Smooth muscle cell (in vitro differentiated cells): ENCODE results near the gene SLC6A5. TPM values are rescaled to one million over a fixed set of nuclear protein-coding genes. Genes with fewer than 3 reads are reported as not detected.

Experiments
- DNase-seq: peaks from one replicate; lab custom pipeline; 2025; ENCODE audit not compliant: unreplicated experiment; lab: John Stamatoyannopoulos, UW
- H2AFZ ChIP-seq: fragments of 200-600 bp; sonication (generic); 2 replicates; pipeline ENCODE4 v1.6.0; 2016; ENCODE audit warnings: antibody characterized with exemption, low read depth, mild to moderate bottlenecking
- H3F3A ChIP-seq: fragments of 200-600 bp; sonication (generic); 2 replicates; pipeline ENCODE4 v1.6.0; 2017; ENCODE audit warnings: antibody characterized with exemption, low read depth
- H3K27ac ChIP-seq: fragments of 200-600 bp; sonication (generic); 2 replicates; pipeline ENCODE4 v1.5.1; 2016; ENCODE audit warnings: low read depth, mild to moderate bottlenecking
- H3K27me3 ChIP-seq: fragments of 200-600 bp; sonication (generic); 2 replicates; pipeline ENCODE4 v1.6.1; 2016; ENCODE audit warnings: low read depth, mild to moderate bottlenecking
- H3K36me3 ChIP-seq: fragments of 200-600 bp; sonication (generic); 2 replicates; pipeline ENCODE4 v1.5.1; 2016; ENCODE audit warnings: low read depth
- H3K4me1 ChIP-seq: fragments of 200-600 bp; sonication (generic); 2 replicates; pipeline ENCODE4 v1.5.1; 2016; ENCODE audit warnings: low read depth
- H3K4me2 ChIP-seq: fragments of 200-600 bp; sonication (generic); 2 replicates; pipeline ENCODE4 v1.6.0; 2016; ENCODE audit warnings: mild to moderate bottlenecking
- H3K4me3 ChIP-seq: fragments of 200-600 bp; sonication (generic); 2 replicates; pipeline ENCODE4 v1.5.1; 2016; ENCODE audit warnings: mild to moderate bottlenecking
- H3K79me2 ChIP-seq: fragments of 200-600 bp; sonication (generic); 2 replicates; pipeline ENCODE4 v1.6.0; 2016; ENCODE audit warnings: low read depth, mild to moderate bottlenecking
- H3K9ac ChIP-seq: fragments of 200-600 bp; sonication (generic); 2 replicates; pipeline ENCODE4 v1.6.0; 2016; ENCODE audit warnings: low read depth
- H3K9me3 ChIP-seq: fragments of 200-600 bp; sonication (generic); replicated peaks from 2 replicates; pipeline ENCODE4 v1.5.1; 2016; ENCODE audit warnings: low read depth
- H4K20me1 ChIP-seq: fragments of 200-600 bp; sonication (generic); 2 replicates; pipeline ENCODE4 v1.6.0; 2016; ENCODE audit warnings: low read depth
- WGBS: methylation state at CpG from one replicate; pipeline ENCODE4 v1.1.7; 2016; ENCODE audit warnings: low lambda C conversion rate; 5-methylcytosine and 5-hydroxymethylcytosine counted together
- polyA plus RNA-seq: library from polyadenylated mRNA; unstranded; fragments of >200 nt; fragmentation: Nextera tagmentation; extraction: Ambion mirVana; gene quantifications from 2 replicates; pipeline ENCODE4 v1.2.1, GENCODE V29; 2016
- total RNA-seq: library from RNA; depleted of rRNA; stranded (reverse); fragments of >200 nt; gene quantifications from 2 replicates; pipeline ENCODE4 v1.2.3, GENCODE V29; 2014
- TF ChIP-seq, protein P1 (sequence below): fragments of 200-600 bp; sonication (generic); IDR thresholded peaks from 2 replicates; pipeline ENCODE4 v1.5.1; 2017; ENCODE audit warnings: borderline replicate concordance, mild to moderate bottlenecking, antibody characterized with exemption; ENCODE audit not compliant: insufficient read depth, poor library complexity, severe bottlenecking

SLC6A5 gene
- total and polyA plus RNA-seq, 2 experiments from 2014 or later, result not detected

DNA sequence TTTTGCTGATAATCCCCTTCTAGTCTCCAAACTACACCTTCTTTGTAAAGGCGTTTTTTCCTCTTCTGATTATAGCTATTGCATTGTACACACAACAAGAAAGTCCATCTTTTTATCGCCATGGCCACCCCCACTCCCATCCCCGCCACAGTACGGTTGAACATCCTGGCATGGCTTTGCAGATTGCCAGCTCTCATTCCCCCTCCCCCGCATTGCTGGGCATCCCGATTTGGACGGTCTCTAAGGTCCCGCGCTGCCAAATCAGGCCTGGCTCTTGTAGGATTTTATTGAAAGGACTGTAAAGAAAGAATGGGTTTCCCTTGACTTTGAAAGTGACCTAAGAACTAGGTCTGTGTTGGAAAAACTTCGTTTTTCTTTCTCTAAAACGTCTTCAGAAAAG, 916 bp upstream of the SLC6A5 start:
- no peaks in the 10 kb centered on the region for H3K79me2 ChIP-seq
- no peaks in the 10 kb centered on the region for H3K9me3 ChIP-seq
- H3K27me3 ChIP-seq, result peaks cover 100% of the 10 kb centered on the region
- no peak overlapping the region for H3K4me3 ChIP-seq
- no peaks in the 10 kb centered on the region for H3F3A ChIP-seq
- no peaks in the 10 kb centered on the region for H3K36me3 ChIP-seq
- no peak overlapping the region for H3K9ac ChIP-seq
- peaks cover 9% of the 10 kb centered on the region for H3K4me1 ChIP-seq
- no peak overlapping the region for H3K27ac ChIP-seq
- TF ChIP-seq, protein P1, sequence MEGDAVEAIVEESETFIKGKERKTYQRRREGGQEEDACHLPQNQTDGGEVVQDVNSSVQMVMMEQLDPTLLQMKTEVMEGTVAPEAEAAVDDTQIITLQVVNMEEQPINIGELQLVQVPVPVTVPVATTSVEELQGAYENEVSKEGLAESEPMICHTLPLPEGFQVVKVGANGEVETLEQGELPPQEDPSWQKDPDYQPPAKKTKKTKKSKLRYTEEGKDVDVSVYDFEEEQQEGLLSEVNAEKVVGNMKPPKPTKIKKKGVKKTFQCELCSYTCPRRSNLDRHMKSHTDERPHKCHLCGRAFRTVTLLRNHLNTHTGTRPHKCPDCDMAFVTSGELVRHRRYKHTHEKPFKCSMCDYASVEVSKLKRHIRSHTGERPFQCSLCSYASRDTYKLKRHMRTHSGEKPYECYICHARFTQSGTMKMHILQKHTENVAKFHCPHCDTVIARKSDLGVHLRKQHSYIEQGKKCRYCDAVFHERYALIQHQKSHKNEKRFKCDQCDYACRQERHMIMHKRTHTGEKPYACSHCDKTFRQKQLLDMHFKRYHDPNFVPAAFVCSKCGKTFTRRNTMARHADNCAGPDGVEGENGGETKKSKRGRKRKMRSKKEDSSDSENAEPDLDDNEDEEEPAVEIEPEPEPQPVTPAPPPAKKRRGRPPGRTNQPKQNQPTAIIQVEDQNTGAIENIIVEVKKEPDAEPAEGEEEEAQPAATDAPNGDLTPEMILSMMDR, result no peak
- WGBS, result 30% methylated on average over 11 of the region's 11 CpGs
- DNase-seq, result no peak
- no peak overlapping the region for H3K4me2 ChIP-seq
- H2AFZ ChIP-seq, result no peak overlapping the region
- H4K20me1 ChIP-seq, result no peaks in the 10 kb centered on the region

DNA sequence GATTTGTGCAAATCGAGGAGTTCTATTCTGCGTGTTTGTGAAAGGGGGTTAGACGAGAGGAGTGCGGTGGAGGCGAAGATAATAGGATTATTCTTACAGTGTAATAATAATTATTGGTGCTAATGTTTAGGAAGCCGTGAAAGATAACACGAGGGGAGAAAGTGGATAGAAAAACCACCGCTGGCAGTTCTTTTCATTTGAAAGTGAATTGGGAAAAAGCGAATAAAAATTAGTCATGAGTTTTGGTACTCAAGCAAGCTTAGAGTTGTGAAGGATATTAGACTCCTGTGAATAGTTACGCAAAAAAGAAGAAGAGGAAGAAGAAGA, 575 bp downstream of the SLC6A5 start:
- Histone ChIP-seq H3K27me3 (peaks cover 94% of the 10 kb centered on the region), H3K4me3 (no peak overlapping the region), H3K36me3 (no peaks in the 10 kb centered on the region), H2AFZ (no peak overlapping the region), H3K4me1 (peaks cover 9% of the 10 kb centered on the region), H3K9ac (no peak overlapping the region), H3K9me3 (no peaks in the 10 kb centered on the region), H3K4me2 (no peak overlapping the region), H3K27ac (no peak overlapping the region), H3K79me2 (no peaks in the 10 kb centered on the region), H4K20me1 (no peaks in the 10 kb centered on the region), H3F3A (no peaks in the 10 kb centered on the region)
- DNase-seq, result no peak
- WGBS, result 30% methylated on average over 10 of the region's 10 CpGs
- TF ChIP-seq, protein P1, result no peak

DNA sequence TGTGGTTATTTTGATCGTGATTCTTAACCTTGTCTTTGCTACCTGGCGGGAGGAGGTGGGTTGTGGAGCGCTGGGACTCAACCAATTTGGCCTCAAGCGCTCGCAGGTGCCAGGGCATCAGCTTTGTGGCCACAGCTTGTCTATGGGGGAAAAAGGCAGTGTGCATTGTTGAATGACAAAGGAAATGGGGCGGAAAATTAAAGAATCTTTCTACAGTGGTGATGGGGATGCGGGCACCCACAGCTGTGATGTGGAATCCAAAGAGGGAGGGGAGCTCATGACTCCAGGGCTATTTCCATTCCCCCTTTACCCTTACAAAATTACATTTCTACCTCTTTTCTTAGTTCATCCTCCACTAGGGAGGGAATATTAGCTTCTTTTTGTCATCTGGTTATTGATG, 1.1 kb downstream of the SLC6A5 start:
- H3K9ac ChIP-seq, result no peak overlapping the region
- H3K27ac ChIP-seq, result no peak overlapping the region
- no peak overlapping the region for H2AFZ ChIP-seq
- no peaks in the 10 kb centered on the region for H3K9me3 ChIP-seq
- no peak for DNase-seq
- TF ChIP-seq, protein P1, result no peak
- H3K4me2 ChIP-seq, result no peak overlapping the region
- H3K4me3 ChIP-seq, result no peak overlapping the region
- no peaks in the 10 kb centered on the region for H4K20me1 ChIP-seq
- no peaks in the 10 kb centered on the region for H3F3A ChIP-seq
- 49% methylated on average over 7 of the region's 7 CpGs for WGBS
- no peaks in the 10 kb centered on the region for H3K36me3 ChIP-seq
- H3K27me3 ChIP-seq, result peaks cover 94% of the 10 kb centered on the region
- H3K79me2 ChIP-seq, result no peaks in the 10 kb centered on the region
- peaks cover 9% of the 10 kb centered on the region for H3K4me1 ChIP-seq

DNA sequence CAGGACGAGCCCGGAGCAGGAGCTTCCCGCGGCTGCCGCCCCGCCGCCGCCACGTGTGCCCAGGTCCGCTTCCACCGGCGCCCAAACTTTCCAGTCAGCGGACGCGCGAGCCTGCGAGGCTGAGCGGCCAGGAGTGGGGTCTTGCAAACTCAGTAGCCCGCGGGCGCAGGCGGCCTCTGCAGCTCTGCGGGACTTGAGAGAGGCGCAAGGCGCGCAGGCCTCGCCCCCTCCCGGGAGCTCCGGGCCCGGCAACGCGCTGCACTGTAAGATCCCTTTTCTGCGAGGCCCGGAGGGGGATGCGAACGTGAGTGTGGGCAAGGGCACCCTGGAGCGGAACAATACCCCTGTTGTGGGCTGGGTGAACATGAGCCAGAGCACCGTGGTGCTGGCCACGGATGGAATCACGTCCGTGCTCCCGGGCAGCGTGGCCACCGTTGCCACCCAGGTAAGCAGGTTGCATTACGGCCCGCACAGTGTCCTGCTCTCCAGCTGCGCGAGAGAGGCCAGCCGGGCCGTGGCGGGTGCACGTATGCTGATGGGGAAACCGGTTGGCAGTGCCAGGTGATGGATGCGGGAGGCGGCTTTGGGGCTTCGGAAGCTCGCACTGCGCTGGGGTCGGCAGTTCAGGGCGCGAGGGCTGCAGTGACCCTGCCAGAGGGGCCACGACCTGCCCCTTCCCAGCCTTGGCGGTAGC, 2.0 kb downstream of the SLC6A5 start:
- Histone ChIP-seq H4K20me1 (no peaks in the 10 kb centered on the region), H3K9ac (no peak overlapping the region), H3F3A (no peaks in the 10 kb centered on the region), H3K4me1 (peaks cover 9% of the 10 kb centered on the region), H3K4me3 (no peak overlapping the region), H3K36me3 (no peaks in the 10 kb centered on the region), H3K27me3 (peaks cover 91% of the 10 kb centered on the region), H3K27ac (no peak overlapping the region), H3K79me2 (no peaks in the 10 kb centered on the region), H2AFZ (no peak overlapping the region), H3K4me2 (no peak overlapping the region), H3K9me3 (no peaks in the 10 kb centered on the region)
- 14% methylated on average over 62 of the region's 63 CpGs for WGBS
- TF ChIP-seq, protein P1, result no peak
- no peak for DNase-seq
